Esophagus muscularis mucosa (tissue), 4 donors: Measurements from ENCODE around the gene EMP1. TPM values are rescaled to one million over a fixed set of nuclear protein-coding genes. Genes with fewer than 3 reads are reported as not detected.

Source experiments
- DNase-seq: peaks from one replicate; pipeline ENCODE4 v3.0.0-alpha.2; 2017; ENCODE audit errors: extremely low spot score
- H3K27ac ChIP-seq, 4 donors: fragments of 200-600 bp; sonication (generic); replicated peaks in 1 of 4; 1 replicate in 3 of 4; 2 replicates in 1 of 4; pipeline ENCODE4 v1.5.1; 2016 to 2019; ENCODE audit warnings: mild to moderate bottlenecking in 1 of 4
- H3K27me3 ChIP-seq, 4 donors: fragments of 200-600 bp; sonication (generic); one replicate each; pipeline versions ENCODE4 v1.5.1 to v1.6.0; 2016 to 2019
- H3K36me3 ChIP-seq, 4 donors: fragments of 200-600 bp; sonication (generic); one replicate each; pipeline ENCODE4 v1.5.1; 2016 to 2019
- H3K4me1 ChIP-seq, 4 donors: fragments of 200-600 bp; sonication (generic); one replicate each; pipeline ENCODE4 v1.5.1; 2016 to 2019
- H3K4me3 ChIP-seq, 4 donors: fragments of 200-600 bp; sonication (generic); 1 replicate in 2 of 4; 2 replicates in 2 of 4; pipeline ENCODE4 v1.5.1; 2016 to 2019; ENCODE audit warnings: mild to moderate bottlenecking in 4 of 4, moderate library complexity in 1 of 4
- H3K9me3 ChIP-seq, 4 donors: fragments of 200-600 bp; sonication (generic); 1 replicate in 3 of 4; 2 replicates in 1 of 4; pipeline ENCODE4 v1.5.1; 2016 to 2019
- EP300 ChIP-seq: sonication (generic); formaldehyde crosslinking; IDR thresholded peaks from one replicate; pipeline ENCODE4 v1.6.1; 2017; ENCODE audit warnings: antibody characterized with exemption
- POLR2A ChIP-seq: fragments of 450-650 bp; IDR thresholded peaks from one replicate; pipeline ENCODE4 v1.6.1; 2017; ENCODE audit warnings: antibody characterized with exemption, moderate library complexity, mild to moderate bottlenecking, low read depth
- POLR2AphosphoS5 ChIP-seq, 2 donors: sonication (generic); formaldehyde crosslinking; IDR thresholded peaks; one replicate each; pipeline ENCODE4 v1.6.1; 2017; ENCODE audit warnings: antibody characterized with exemption in 2 of 2
- WGBS: methylation state at CpG from one replicate; pipeline ENCODE4 v1.1.5; 2018; 5-methylcytosine and 5-hydroxymethylcytosine counted together
- intact Hi-C: fragments of 100-400 bp; cut with DNase I; formaldehyde crosslinking; loops from one replicate; pipeline ENCODE4 v1.15.1; 2023
- total RNA-seq, 4 donors: library from RNA; depleted of rRNA; stranded (reverse); fragments of >200 nt; gene quantifications; one replicate each; pipeline versions ENCODE4 v1.1.0 to v1.2.1, GENCODE V29; 2016
- TF ChIP-seq, protein P1 (sequence below), 3 experiments: fragments of 200-600 bp in 2 of 3; fragments of 450-650 bp in 1 of 3; sonication (generic) in 2 of 3; IDR thresholded peaks; one replicate each; pipeline ENCODE4 v1.5.1; 2017 to 2019; ENCODE audit warnings: antibody characterized with exemption in 3 of 3, mild to moderate bottlenecking in 2 of 3, moderate library complexity in 1 of 3

The EMP1 gene
- total RNA-seq, 4 donors from 2014 or later, result 42.8 to 425 (median 63.0) TPM

DNA sequence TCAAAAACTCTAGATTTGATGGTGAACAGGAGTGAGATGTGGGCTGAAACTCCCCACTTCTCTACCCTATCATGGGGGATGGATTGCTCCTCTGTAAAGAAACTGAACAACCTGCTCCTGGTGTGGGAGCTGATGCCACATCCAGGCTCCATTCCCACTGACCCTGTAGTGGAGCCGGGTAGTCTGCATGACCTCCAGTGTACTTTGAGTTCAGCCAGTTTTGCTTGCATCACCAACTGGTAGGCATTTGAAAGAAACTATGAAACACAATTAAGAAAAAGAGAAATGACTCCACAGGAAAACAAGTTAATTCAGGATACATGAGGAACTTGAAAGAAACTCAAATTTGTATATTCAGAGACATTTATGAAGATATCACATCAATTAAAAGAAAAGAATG is 27.3 kb upstream of the EMP1 start:
- Histone ChIP-seq H3K4me3 (no peak overlapping the region), H3K27me3 (no peaks in the 10 kb centered on the region), H3K9me3 (no peaks in the 10 kb centered on the region), H3K4me1 (peaks cover 0 to 34% (median 27%) of the 10 kb centered on the region in 4 donors), H3K36me3 (no peaks in the 10 kb centered on the region), H3K27ac (no peak overlapping the region)
- TF ChIP-seq POLR2AphosphoS5 (IDR thresholded peaks at IDR 0.05) (no peak), POLR2A (no peak), EP300 (no peak)
- TF ChIP-seq, protein P1, sequence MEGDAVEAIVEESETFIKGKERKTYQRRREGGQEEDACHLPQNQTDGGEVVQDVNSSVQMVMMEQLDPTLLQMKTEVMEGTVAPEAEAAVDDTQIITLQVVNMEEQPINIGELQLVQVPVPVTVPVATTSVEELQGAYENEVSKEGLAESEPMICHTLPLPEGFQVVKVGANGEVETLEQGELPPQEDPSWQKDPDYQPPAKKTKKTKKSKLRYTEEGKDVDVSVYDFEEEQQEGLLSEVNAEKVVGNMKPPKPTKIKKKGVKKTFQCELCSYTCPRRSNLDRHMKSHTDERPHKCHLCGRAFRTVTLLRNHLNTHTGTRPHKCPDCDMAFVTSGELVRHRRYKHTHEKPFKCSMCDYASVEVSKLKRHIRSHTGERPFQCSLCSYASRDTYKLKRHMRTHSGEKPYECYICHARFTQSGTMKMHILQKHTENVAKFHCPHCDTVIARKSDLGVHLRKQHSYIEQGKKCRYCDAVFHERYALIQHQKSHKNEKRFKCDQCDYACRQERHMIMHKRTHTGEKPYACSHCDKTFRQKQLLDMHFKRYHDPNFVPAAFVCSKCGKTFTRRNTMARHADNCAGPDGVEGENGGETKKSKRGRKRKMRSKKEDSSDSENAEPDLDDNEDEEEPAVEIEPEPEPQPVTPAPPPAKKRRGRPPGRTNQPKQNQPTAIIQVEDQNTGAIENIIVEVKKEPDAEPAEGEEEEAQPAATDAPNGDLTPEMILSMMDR (IDR thresholded peaks at IDR 0.05), result no peak
- intact Hi-C loops, result no loop called here
- 92% methylated on average over 1 of the region's 1 CpG for WGBS
- DNase-seq, result no peak

DNA sequence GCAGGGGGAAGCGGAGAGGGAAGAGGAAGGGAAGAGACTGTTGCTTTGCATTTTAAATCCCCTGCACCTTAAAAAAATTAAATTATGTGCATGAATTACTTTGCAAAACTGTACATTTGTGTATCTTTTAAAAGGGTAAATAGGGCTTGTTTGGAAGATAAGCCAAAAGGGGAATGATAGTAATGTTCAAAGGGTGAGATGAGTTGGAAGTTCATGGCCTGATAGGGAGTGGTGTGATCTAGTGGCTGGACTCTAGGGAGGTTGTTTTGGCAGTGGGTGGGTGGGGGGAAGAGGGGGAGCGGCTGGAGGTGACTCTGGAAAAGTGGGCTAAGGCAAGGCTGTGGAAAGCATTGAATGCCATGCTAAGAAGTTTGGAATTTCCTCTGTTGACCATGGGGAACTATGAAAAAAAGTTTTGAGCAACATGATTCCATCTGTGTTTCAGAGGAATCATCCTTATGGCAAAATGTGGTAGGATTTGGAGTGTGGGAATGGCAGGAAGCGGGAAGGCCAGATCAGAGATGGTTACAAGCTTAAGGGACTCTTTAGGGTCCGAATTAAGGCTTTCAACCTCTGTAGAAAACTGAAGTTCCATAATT is 25.5 kb upstream of the EMP1 start:
- 93% methylated on average over 4 of the region's 4 CpGs for WGBS
- H3K4me3 ChIP-seq, result no peak overlapping the region
- H3K27ac ChIP-seq, result no peak overlapping the region
- intact Hi-C loops, result no loop called here
- H3K9me3 ChIP-seq, result no peaks in the 10 kb centered on the region
- no peak for DNase-seq
- peaks cover 0 to under 1% (median 0%) of the 10 kb centered on the region in 4 donors for H3K27me3 ChIP-seq
- H3K36me3 ChIP-seq, result no peaks in the 10 kb centered on the region
- peaks cover 0 to 25% (median 20%) of the 10 kb centered on the region in 4 donors for H3K4me1 ChIP-seq
- TF ChIP-seq EP300, result no peak
- no peak for TF ChIP-seq POLR2AphosphoS5 (IDR thresholded peaks at IDR 0.05)
- TF ChIP-seq, protein P1 (IDR thresholded peaks at IDR 0.05), result no peak
- no peak for TF ChIP-seq POLR2A

DNA sequence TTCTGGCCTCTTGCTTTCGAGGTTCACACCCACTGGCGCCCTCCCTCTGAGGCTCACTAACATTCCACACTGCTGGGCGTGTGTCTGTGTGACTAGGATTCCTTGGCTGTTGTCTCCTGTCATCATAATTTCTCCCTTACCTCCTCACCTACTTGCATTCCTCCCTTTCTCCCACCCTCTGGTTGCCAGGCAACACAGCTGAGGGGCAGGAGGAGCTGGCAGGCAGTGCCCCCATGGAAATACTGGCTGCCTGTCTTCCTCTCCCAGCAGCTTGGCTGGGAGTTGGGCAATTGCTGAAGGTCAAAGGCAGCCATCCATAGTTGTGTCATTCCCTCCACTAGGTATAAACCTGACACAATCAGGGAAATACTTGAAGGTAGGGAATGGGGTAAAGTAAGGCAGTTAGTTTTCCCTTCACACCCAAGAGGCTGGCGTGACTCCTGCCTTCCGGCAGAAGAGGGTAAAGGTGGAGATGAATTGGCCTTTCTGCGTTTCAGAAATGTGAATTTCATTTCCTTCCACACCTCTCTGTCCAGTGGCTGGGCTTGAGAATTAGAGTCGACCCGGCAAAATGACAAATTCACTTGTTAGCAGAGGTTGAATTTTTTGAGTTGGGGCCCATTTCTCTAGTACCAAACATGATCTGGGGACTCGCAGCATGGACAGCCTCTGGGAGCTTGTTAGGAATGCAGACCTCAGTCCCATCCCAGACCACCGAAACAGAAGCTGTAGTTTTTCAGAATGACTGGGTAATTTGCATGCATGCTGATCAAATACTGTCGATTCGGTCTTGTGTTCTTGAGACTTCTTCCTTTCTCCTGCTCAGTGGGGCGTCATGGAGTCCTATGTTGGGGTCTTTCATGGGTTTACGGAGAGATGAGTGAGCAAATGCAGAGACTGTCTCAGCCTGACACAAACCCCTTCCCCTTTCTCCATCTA is 24.3 kb upstream of the EMP1 start:
- WGBS, result 77% methylated on average over 14 of the region's 14 CpGs
- Histone ChIP-seq H3K27me3 (peaks cover 0 to 6% (median 0%) of the 10 kb centered on the region in 4 donors), H3K36me3 (no peaks in the 10 kb centered on the region), H3K9me3 (no peaks in the 10 kb centered on the region), H3K4me3 (no peak overlapping the region), H3K27ac (peak overlapping the region; percentile 4 to 64 (median 40)), H3K4me1 (peaks cover 0 to 25% (median 19%) of the 10 kb centered on the region in 4 donors)
- peak; percentile 26 for DNase-seq
- intact Hi-C loops, result no loop called here
- TF ChIP-seq, protein P1 (IDR thresholded peaks at IDR 0.05), result no peak
- TF ChIP-seq POLR2A (no peak), POLR2AphosphoS5 (IDR thresholded peaks at IDR 0.05) (no peak), EP300 (no peak)

GRCh38 chr12:13173012-13173932 is 23.3 kb upstream of the EMP1 start:
- 44% methylated on average over 12 of the region's 12 CpGs for WGBS
- Histone ChIP-seq H3K4me1 (peaks cover 0 to 25% (median 21%) of the 10 kb centered on the region in 4 donors), H3K4me3 (no peak overlapping the region), H3K9me3 (no peaks in the 10 kb centered on the region), H3K36me3 (no peaks in the 10 kb centered on the region), H3K27me3 (peaks cover 0 to 6% (median 0%) of the 10 kb centered on the region in 4 donors), H3K27ac (peak overlapping the region; percentile 51 to 73 (median 65))
- peak; percentile 24 for DNase-seq
- TF ChIP-seq POLR2AphosphoS5 (IDR thresholded peaks at IDR 0.05) (peak; percentile 30 to 45), EP300 (no peak), POLR2A (no peak)
- TF ChIP-seq, protein P1 (IDR thresholded peaks at IDR 0.05), result no peak
- intact Hi-C loops, result no loop called here
